Measurements from ENCODE around the gene KLHL35.
A peak's percentile ranks its signal among the peaks of the same experiment; 100 is the strongest.

KLHL35 gene, protein sequence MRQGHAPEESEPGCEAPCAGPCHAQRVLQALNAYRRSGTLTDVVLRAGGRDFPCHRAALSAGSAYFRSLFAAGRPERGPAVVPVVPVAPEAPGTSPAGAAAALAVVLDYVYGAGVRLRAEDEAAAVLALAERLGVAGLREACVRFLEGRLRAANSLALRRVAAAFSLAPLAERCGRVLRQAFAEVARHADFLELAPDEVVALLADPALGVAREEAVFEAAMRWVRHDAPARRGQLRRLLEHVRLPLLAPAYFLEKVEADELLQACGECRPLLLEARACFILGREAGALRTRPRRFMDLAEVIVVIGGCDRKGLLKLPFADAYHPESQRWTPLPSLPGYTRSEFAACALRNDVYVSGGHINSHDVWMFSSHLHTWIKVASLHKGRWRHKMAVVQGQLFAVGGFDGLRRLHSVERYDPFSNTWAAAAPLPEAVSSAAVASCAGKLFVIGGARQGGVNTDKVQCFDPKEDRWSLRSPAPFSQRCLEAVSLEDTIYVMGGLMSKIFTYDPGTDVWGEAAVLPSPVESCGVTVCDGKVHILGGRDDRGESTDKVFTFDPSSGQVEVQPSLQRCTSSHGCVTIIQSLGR

GRCh38 chr11:75432911-75433321 is at the start of gene KLHL35:
TSS of gene KLHL35 (minus strand) at chr11:75433203. CDS start at chr11:75430629, 2,574 bp downstream.
- H3K4me1 ChIP-seq (ENCODE audit: control insufficient read depth, insufficient read depth, low read length), result peaks cover 12% of the 10 kb centered on the region
- H3K4me3 ChIP-seq (ENCODE audit: low read length), result peak within 1 kb of the TSS; percentile 9; the same call in 1 of the 2 replicates
- H3K27me3 ChIP-seq (ENCODE audit: control insufficient read depth, insufficient read depth, low read length), result peaks cover 48% of the 10 kb centered on the region
- DNase-seq (ENCODE audit: low read depth, low spot score), result no peak
- no peak within 1 kb of the TSS for H3K27ac ChIP-seq (ENCODE audit: low read length)
- H3K36me3 ChIP-seq (ENCODE audit: control insufficient read depth, insufficient read depth, low read length), result no peaks in the 10 kb centered on the region
- H3K9me3 ChIP-seq (ENCODE audit: control insufficient read depth, insufficient read depth, low read length), result peaks cover 2% of the 10 kb centered on the region
- no CpG with 5 or more reads among the region's 14 CpGs for WGBS (ENCODE audit: insufficient coverage, insufficient read length)

DNA sequence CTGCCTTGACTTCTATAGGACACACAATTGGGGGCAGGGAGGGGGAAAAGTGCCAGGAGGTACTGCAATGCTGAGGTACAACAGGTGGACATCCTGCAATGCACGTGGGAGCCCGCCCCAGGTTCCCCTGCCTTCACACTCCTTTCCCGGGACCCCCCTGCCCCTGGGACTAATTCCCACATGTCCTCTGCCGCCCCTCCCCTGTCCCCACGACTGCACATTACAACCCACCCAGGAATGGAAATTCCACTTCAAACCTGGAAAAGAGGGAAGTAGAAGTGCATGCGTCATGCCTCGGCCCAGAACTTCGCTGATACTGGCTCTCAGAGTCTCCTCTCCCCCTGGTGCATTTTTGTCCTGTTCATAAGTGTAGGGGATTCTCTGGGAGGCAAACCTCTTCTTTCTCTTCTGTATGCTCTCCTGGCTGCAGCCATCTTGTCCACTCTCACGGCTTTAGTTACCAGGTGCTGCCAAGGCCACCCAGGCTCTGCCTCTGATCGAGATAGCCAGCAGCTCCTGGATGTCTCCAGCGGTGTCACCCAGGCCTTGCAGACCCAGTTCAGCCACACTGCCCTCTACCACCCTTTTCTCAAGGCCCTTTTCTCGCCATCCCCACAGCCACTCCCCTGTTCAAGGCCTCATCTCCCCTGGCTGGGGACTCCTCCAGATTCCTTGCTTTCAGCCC is 49.1 kb upstream of the KLHL35 start:
- Histone ChIP-seq H3K27me3 (ENCODE audit: control insufficient read depth, insufficient read depth, low read length) (no peaks in the 10 kb centered on the region), H3K36me3 (ENCODE audit: control insufficient read depth, insufficient read depth, low read length) (no peaks in the 10 kb centered on the region), H3K4me3 (ENCODE audit: low read length) (no peak overlapping the region), H3K27ac (ENCODE audit: low read length) (no peak overlapping the region), H3K9me3 (ENCODE audit: control insufficient read depth, insufficient read depth, low read length) (no peaks in the 10 kb centered on the region), H3K4me1 (ENCODE audit: control insufficient read depth, insufficient read depth, low read length) (no peaks in the 10 kb centered on the region)
- no CpG with 5 or more reads among the region's 12 CpGs for WGBS (ENCODE audit: insufficient coverage, insufficient read length)
- no peak for DNase-seq (ENCODE audit: low read depth, low spot score)

DNA sequence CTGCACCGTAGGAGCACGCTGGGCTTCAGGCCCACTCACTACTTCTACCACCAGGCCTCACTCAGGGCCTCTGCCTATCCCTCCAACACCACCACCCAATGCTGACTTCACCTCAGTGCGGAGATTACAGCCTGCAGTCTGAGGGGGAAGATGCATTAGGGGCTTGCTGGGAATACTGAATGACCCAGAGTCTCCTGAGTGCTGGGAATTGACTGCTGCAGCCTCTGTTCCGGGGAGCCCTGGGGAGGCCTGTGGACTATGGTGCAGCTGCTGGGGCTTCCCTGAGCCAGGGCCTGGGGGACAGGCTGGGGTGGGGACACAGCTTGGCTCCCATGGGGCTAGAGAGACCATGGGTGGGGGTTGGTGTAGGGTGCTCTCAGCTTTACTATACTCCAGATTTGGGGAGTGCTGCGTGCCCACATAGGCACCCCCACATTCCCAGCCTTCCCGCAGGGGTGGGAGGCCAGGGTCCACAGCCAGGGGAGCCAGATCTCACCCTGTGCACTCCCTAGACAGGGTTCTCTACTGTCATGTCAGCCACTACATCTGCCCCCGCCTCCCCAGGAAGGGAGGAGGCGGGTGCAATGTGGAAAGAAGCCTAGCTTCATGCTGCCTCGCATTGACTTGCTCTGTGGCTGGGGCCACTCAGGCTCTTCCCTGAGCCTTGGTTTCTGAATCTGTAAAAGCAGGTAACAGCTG is 48.4 kb upstream of the KLHL35 start:
- no CpG with 5 or more reads among the region's 9 CpGs for WGBS (ENCODE audit: insufficient coverage, insufficient read length)
- H3K4me3 ChIP-seq (ENCODE audit: low read length), result no peak overlapping the region
- DNase-seq (ENCODE audit: low read depth, low spot score), result no peak

DNA sequence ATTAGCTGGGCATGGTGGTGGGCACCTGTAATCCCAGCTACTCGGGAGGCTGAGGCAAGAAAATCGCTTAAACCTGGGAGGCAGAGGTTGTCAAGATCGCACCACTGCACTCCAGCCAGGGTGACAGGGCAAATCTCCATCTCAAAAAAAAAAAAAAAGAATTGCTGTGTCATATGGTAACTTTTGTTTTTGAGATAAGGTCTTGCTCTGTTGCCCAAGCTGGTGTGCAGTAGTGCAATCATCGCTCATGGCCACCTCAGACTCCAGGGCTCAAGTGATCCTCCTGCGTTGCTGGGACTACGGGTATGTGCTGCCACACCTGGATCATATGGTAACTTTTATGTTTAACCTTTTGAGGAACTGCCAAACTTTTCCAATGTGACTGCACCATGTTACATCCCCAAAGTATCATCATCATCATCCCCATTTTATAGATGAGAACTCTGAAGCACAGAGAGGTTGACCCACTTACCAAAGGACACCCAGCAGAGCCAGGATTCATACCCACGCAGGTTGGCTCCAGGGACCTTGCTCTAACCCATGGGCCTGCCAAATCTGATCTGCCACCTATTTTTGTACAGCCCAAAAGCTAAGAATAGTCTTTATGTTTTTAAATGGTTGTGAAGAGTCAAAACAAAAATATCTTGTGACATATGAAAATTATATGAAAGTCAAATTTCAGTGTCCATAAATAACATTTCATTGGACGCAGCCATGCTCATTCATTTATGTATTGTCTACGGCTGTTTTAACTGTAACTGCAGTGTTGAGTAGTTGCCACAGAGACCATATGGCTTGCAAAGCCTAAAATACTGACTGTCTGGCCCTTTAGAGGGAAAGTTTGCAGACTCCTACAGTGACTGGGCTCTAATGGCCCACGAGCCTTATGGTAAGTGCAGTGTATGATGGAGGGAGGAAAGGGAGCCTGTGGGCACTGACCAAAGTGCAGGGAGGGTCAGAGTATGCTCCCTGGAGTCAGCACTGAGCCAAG is 47.5 kb upstream of the KLHL35 start:
- Histone ChIP-seq H3K36me3 (ENCODE audit: control insufficient read depth, insufficient read depth, low read length) (no peaks in the 10 kb centered on the region), H3K27me3 (ENCODE audit: control insufficient read depth, insufficient read depth, low read length) (no peaks in the 10 kb centered on the region), H3K4me3 (ENCODE audit: low read length) (no peak overlapping the region), H3K9me3 (ENCODE audit: control insufficient read depth, insufficient read depth, low read length) (no peaks in the 10 kb centered on the region), H3K27ac (ENCODE audit: low read length) (no peak overlapping the region), H3K4me1 (ENCODE audit: control insufficient read depth, insufficient read depth, low read length) (peaks cover 3% of the 10 kb centered on the region)
- no CpG with 5 or more reads among the region's 10 CpGs for WGBS (ENCODE audit: insufficient coverage, insufficient read length)
- no peak for DNase-seq (ENCODE audit: low read depth, low spot score)

More for the DNA sequence above, 48.4 kb upstream of the KLHL35 start:
- no peaks in the 10 kb centered on the region for H3K36me3 ChIP-seq (ENCODE audit: control insufficient read depth, insufficient read depth, low read length)
- no peaks in the 10 kb centered on the region for H3K9me3 ChIP-seq (ENCODE audit: control insufficient read depth, insufficient read depth, low read length)
- no peak overlapping the region for H3K27ac ChIP-seq (ENCODE audit: low read length)
- no peaks in the 10 kb centered on the region for H3K27me3 ChIP-seq (ENCODE audit: control insufficient read depth, insufficient read depth, low read length)
- no peaks in the 10 kb centered on the region for H3K4me1 ChIP-seq (ENCODE audit: control insufficient read depth, insufficient read depth, low read length)

DNA sequence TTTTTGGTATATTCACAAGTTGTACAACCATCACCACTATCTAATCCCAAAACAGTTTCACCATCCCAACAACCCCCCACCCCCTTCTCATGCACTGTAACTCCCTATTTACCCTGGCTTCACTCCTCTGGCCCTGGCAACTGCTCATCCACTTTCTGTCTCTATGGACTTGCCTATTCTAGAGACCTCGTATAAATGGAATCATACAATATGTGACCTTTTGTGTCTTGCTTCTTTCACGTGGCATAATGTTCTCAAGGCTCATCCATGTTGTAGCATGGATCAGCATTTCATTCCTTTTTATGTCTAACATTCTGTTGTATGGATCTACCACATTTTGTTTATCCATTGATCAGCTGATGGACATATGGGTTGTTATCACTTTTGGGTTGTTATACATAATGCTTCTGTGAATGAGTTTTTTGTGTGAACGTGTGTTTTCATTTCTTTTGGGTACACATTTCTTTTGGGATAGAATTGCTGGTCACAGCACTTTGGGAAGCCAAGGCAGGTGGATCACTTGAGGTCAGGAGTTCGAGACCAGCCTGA is 46.7 kb upstream of the KLHL35 start:
- Histone ChIP-seq H3K36me3 (ENCODE audit: control insufficient read depth, insufficient read depth, low read length) (no peaks in the 10 kb centered on the region), H3K27ac (ENCODE audit: low read length) (no peak overlapping the region), H3K4me1 (ENCODE audit: control insufficient read depth, insufficient read depth, low read length) (peaks cover 3% of the 10 kb centered on the region), H3K4me3 (ENCODE audit: low read length) (no peak overlapping the region), H3K9me3 (ENCODE audit: control insufficient read depth, insufficient read depth, low read length) (no peaks in the 10 kb centered on the region), H3K27me3 (ENCODE audit: control insufficient read depth, insufficient read depth, low read length) (no peaks in the 10 kb centered on the region)
- no CpG with 5 or more reads among the region's 4 CpGs for WGBS (ENCODE audit: insufficient coverage, insufficient read length)
- no peak for DNase-seq (ENCODE audit: low read depth, low spot score)

DNA sequence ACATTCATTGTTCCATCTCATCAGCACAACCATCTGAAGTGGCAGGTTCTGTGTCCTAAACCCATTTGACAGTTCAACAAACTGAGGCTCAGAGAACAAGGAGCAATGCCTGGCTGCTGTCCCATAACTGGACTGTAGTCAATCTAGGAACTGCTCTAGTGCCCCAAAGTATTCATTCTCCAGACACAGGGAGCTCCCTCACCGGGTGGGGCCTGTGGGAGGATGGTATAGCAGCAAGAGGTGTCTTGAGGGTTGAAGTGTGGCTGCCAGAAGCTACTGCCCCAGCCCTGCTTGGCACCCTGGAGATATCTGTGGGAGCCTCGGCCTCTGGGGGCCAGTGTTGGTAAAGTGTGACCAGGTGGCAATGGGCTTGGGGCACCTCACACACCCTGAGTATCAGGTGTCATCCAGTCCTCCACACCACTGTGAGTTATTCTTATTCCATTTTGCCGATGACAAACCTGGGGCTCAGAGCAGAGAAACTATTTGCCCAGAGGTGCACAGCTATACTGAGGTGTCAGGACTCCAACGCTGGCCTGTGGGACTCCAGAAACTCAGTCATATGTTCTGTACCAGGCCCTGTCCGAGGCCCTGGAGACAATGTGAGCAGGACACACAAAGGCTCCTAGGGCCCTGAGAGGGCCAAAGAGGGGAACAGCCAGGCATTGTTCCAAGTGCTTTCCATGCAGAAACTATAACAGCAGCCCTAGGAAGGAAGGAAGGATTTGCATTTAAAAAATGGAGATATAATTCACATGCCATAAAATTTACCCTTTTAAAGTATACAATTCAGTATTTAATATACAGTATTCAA is 46.0 kb upstream of the KLHL35 start:
- Histone ChIP-seq H3K27me3 (ENCODE audit: control insufficient read depth, insufficient read depth, low read length) (no peaks in the 10 kb centered on the region), H3K36me3 (ENCODE audit: control insufficient read depth, insufficient read depth, low read length) (no peaks in the 10 kb centered on the region), H3K4me3 (ENCODE audit: low read length) (no peak overlapping the region), H3K27ac (ENCODE audit: low read length) (no peak overlapping the region), H3K4me1 (ENCODE audit: control insufficient read depth, insufficient read depth, low read length) (peaks cover 3% of the 10 kb centered on the region), H3K9me3 (ENCODE audit: control insufficient read depth, insufficient read depth, low read length) (no peaks in the 10 kb centered on the region)
- DNase-seq (ENCODE audit: low read depth, low spot score), result no peak
- WGBS (ENCODE audit: insufficient coverage, insufficient read length), result no CpG with 5 or more reads among the region's 5 CpGs

DNA sequence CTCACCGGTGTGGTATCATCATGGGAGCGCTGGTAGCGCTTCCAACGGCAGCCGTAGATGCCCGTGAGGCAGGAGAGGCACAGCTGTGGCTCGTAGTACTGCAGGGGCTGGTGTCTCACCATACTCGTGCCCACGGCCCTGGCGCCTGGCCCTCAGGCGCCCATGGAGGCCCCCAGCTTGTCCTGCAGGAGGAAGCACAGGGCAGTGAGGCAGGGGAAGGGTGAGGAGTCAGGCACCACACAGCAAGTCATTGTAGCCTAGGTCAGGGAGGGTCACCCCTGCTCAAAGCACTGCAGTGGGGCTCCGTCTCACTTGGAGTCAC is 44.6 kb upstream of the KLHL35 start:
- DNase-seq (ENCODE audit: low read depth, low spot score), result no peak
- no peak overlapping the region for H3K27ac ChIP-seq (ENCODE audit: low read length)
- H3K9me3 ChIP-seq (ENCODE audit: control insufficient read depth, insufficient read depth, low read length), result no peaks in the 10 kb centered on the region
- WGBS (ENCODE audit: insufficient coverage, insufficient read length), result no CpG with 5 or more reads among the region's 12 CpGs
- H3K4me3 ChIP-seq (ENCODE audit: low read length), result no peak overlapping the region
- no peaks in the 10 kb centered on the region for H3K36me3 ChIP-seq (ENCODE audit: control insufficient read depth, insufficient read depth, low read length)
- H3K27me3 ChIP-seq (ENCODE audit: control insufficient read depth, insufficient read depth, low read length), result no peaks in the 10 kb centered on the region
- peaks cover 3% of the 10 kb centered on the region for H3K4me1 ChIP-seq (ENCODE audit: control insufficient read depth, insufficient read depth, low read length)

DNA sequence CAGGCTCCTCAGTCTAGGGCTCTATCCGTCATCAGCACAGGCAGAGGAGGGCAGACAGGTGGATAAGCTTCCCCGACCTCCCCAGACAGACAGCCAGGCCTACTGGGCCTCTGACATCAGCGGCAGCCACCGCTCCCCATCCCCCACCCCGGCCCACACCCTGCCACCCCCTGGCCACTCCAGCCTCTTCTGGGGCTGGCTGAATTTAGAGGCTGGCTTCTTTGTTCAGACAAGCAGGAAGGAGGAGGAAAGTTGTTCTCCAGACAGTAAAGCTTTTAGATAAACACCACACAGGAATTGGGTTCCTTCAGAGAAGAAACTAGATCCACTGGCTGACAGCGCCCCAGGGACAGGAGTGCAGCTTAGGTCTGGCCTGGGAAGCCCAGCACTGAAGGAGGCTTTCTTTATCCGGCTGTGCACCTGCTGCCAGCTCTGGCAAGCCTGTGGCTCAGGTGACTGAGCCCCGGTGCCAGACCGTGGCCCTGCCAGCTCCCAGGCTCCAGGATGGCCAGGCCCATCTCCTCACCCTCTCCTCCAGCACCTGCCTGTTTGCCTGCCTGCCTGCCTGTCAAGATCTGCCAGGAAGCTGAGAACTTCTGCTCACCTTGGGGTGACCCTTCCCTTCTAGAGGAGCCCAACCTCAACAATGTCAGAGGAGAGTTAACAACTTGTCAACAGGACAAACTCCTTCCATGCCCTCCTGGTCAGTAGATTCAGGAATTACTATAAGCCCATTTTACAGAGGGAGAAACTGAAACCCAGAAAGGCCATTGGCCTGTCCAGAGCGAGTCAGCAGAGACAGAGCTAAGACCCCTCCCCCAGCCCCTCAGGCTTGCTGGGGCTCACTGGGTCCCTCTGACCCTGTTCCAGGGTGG is 44.0 kb upstream of the KLHL35 start:
- no CpG with 5 or more reads among the region's 10 CpGs for WGBS (ENCODE audit: insufficient coverage, insufficient read length)

More for the DNA sequence above, 44.0 kb upstream of the KLHL35 start:
- Histone ChIP-seq H3K27ac (ENCODE audit: low read length) (no peak overlapping the region), H3K4me3 (ENCODE audit: low read length) (no peak overlapping the region), H3K36me3 (ENCODE audit: control insufficient read depth, insufficient read depth, low read length) (no peaks in the 10 kb centered on the region), H3K9me3 (ENCODE audit: control insufficient read depth, insufficient read depth, low read length) (no peaks in the 10 kb centered on the region), H3K4me1 (ENCODE audit: control insufficient read depth, insufficient read depth, low read length) (peaks cover 3% of the 10 kb centered on the region), H3K27me3 (ENCODE audit: control insufficient read depth, insufficient read depth, low read length) (no peaks in the 10 kb centered on the region)
- DNase-seq (ENCODE audit: low read depth, low spot score), result no peak
